SK-N-SH treated with all-trans-retinoic acid at 6 μM for 48 hours (cell line): ENCODE results near the gene OR10A4.

Source experiments
- TCF4 ChIP-seq: fragments of 250-450 bp; sonication (Bioruptor Pico); IDR thresholded peaks from 2 replicates; pipeline ENCODE4 v1.8.0; 2021; ENCODE audit warnings: mild to moderate bottlenecking, moderate library complexity, borderline replicate concordance
- ZC3H10 ChIP-seq: fragments of 250-450 bp; sonication (Bioruptor Pico); IDR thresholded peaks from 2 replicates; pipeline ENCODE4 v1.5.1; 2021; ENCODE audit warnings: mild to moderate bottlenecking, moderate library complexity
- TF ChIP-seq, protein P1 (sequence below): fragments of 250-450 bp; sonication (Bioruptor Pico); IDR thresholded peaks from 2 replicates; pipeline ENCODE4 v1.5.0; 2020; ENCODE audit warnings: mild to moderate bottlenecking, moderate library complexity
- TF ChIP-seq, protein P2 (sequence below): fragments of 250-450 bp; sonication (Bioruptor Pico); IDR thresholded peaks from 2 replicates; pipeline ENCODE4 v1.8.0; 2020; ENCODE audit warnings: mild to moderate bottlenecking, moderate library complexity, borderline replicate concordance
- TF ChIP-seq, protein P3 (sequence below): fragments of 250-450 bp; sonication (Bioruptor Pico); IDR thresholded peaks from 2 replicates; pipeline ENCODE4 v1.5.1; 2021; ENCODE audit warnings: mild to moderate bottlenecking, moderate library complexity

DNA sequence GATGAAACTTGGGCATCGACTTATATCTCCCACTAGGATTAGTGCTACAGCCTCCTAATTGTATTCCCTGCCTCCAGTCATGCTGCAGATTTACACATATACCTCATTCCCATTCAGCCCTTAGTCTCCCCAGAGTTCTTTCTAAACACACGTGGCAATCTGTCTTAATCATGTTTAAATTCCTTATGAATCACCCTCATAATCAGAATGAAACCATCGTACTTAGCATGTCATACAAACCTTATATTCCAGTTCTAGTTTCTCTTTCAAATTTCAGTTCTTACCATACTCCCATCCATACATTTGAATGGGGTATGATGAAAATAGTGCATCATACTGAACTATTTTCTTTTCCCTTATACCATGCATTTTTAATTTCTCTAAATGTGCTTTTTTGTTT is 19.6 kb upstream of the OR10A4 start:
- TF ChIP-seq TCF4 = no peak
- TF ChIP-seq, protein P1, sequence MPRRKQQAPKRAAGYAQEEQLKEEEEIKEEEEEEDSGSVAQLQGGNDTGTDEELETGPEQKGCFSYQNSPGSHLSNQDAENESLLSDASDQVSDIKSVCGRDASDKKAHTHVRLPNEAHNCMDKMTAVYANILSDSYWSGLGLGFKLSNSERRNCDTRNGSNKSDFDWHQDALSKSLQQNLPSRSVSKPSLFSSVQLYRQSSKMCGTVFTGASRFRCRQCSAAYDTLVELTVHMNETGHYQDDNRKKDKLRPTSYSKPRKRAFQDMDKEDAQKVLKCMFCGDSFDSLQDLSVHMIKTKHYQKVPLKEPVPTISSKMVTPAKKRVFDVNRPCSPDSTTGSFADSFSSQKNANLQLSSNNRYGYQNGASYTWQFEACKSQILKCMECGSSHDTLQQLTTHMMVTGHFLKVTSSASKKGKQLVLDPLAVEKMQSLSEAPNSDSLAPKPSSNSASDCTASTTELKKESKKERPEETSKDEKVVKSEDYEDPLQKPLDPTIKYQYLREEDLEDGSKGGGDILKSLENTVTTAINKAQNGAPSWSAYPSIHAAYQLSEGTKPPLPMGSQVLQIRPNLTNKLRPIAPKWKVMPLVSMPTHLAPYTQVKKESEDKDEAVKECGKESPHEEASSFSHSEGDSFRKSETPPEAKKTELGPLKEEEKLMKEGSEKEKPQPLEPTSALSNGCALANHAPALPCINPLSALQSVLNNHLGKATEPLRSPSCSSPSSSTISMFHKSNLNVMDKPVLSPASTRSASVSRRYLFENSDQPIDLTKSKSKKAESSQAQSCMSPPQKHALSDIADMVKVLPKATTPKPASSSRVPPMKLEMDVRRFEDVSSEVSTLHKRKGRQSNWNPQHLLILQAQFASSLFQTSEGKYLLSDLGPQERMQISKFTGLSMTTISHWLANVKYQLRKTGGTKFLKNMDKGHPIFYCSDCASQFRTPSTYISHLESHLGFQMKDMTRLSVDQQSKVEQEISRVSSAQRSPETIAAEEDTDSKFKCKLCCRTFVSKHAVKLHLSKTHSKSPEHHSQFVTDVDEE (CRISPR knock-in tag) = no peak
- TF ChIP-seq, protein P2, sequence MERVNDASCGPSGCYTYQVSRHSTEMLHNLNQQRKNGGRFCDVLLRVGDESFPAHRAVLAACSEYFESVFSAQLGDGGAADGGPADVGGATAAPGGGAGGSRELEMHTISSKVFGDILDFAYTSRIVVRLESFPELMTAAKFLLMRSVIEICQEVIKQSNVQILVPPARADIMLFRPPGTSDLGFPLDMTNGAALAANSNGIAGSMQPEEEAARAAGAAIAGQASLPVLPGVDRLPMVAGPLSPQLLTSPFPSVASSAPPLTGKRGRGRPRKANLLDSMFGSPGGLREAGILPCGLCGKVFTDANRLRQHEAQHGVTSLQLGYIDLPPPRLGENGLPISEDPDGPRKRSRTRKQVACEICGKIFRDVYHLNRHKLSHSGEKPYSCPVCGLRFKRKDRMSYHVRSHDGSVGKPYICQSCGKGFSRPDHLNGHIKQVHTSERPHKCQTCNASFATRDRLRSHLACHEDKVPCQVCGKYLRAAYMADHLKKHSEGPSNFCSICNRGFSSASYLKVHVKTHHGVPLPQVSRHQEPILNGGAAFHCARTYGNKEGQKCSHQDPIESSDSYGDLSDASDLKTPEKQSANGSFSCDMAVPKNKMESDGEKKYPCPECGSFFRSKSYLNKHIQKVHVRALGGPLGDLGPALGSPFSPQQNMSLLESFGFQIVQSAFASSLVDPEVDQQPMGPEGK (CRISPR knock-in tag) = no peak
- TF ChIP-seq, protein P3, sequence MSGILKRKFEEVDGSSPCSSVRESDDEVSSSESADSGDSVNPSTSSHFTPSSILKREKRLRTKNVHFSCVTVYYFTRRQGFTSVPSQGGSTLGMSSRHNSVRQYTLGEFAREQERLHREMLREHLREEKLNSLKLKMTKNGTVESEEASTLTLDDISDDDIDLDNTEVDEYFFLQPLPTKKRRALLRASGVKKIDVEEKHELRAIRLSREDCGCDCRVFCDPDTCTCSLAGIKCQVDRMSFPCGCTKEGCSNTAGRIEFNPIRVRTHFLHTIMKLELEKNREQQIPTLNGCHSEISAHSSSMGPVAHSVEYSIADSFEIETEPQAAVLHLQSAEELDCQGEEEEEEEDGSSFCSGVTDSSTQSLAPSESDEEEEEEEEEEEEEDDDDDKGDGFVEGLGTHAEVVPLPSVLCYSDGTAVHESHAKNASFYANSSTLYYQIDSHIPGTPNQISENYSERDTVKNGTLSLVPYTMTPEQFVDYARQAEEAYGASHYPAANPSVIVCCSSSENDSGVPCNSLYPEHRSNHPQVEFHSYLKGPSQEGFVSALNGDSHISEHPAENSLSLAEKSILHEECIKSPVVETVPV (CRISPR knock-in tag) = no peak
- no peak for TF ChIP-seq ZC3H10 (CRISPR knock-in tag)
